Stomach smooth muscle (tissue), 2 donors: ENCODE measurements around the gene ETNK1.

Experiments used
- H3K27ac ChIP-seq: one replicate; pipeline ENCODE4 v1.7.0; 2013; ENCODE audit warnings: mild to moderate bottlenecking, low read length, inconsistent platforms
- H3K27me3 ChIP-seq, 2 donors: one replicate each; pipeline ENCODE4 v1.7.0; 2013; ENCODE audit warnings: low read length in 2 of 2; ENCODE audit not compliant: insufficient read depth in 2 of 2, control insufficient read depth in 1 of 2
- H3K36me3 ChIP-seq, 2 donors: one replicate each; pipeline ENCODE4 v1.7.0; 2013; ENCODE audit warnings: low read length in 2 of 2; ENCODE audit not compliant: control insufficient read depth in 2 of 2, insufficient read depth in 2 of 2
- H3K4me1 ChIP-seq: one replicate; pipeline ENCODE4 v1.7.0; 2013; ENCODE audit warnings: low read length; ENCODE audit not compliant: control insufficient read depth, insufficient read depth
- H3K4me3 ChIP-seq, 2 donors: one replicate each; pipeline ENCODE4 v1.7.0; 2013; ENCODE audit warnings: low read length in 2 of 2
- H3K9ac ChIP-seq, 2 donors: one replicate each; pipeline ENCODE4 v1.7.0; 2013; ENCODE audit warnings: low read length in 2 of 2, mild to moderate bottlenecking in 1 of 2
- H3K9me3 ChIP-seq, 2 donors: one replicate each; pipeline ENCODE4 v1.7.0; 2013; ENCODE audit warnings: low read length in 2 of 2; ENCODE audit not compliant: control insufficient read depth in 2 of 2
- donor health status: healthy.
- donor health status: Pancreatic carcinoma.

ETNK1 gene

DNA sequence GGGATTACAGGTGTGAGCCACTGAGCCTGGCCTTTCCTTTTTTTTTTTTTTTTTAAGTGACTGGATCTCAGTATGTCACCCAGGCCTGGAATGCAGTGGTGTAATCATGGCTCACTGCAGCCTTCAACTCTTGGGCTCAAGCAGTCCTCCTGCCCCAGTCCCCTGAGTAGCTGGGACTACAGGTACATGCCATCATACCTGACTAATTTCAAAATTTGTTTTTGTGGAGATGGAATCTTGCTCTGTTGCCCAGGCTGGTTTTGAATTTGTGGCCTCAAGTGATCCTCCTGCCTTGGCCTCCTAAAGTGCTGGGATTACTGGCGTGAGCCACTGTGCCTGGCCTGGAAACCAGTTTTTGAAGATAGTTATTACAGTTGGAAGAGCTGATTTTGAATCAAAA is 37.4 kb downstream of the ETNK1 start:
- Histone ChIP-seq H3K36me3 (peaks cover 0 to 3% of the 10 kb centered on the region in 2 donors), H3K4me1 (no peaks in the 10 kb centered on the region), H3K27me3 (no peaks in the 10 kb centered on the region), H3K27ac (no peak overlapping the region), H3K9ac (no peak overlapping the region), H3K9me3 (no peaks in the 10 kb centered on the region), H3K4me3 (no peak overlapping the region)

DNA sequence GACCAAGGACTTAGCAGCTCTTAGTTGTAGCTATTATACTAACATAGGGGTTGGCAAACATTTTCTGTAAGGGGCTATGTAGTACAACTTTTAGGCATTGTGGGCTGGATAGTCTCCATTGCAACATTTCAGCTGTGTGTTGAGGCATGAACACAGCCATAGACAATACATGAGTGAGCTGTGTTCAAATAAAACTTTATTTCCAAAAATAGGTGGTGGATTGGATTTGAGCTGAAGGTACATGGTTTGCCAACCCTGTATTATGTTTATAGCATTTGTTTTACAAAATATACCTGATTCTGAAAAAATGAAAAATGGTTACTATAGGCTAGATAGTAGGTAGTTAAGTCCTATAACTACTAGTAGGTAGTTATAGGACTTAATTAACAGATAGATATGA is 40.5 kb downstream of the ETNK1 start:
- Histone ChIP-seq H3K9ac (no peak overlapping the region), H3K9me3 (no peaks in the 10 kb centered on the region)

DNA sequence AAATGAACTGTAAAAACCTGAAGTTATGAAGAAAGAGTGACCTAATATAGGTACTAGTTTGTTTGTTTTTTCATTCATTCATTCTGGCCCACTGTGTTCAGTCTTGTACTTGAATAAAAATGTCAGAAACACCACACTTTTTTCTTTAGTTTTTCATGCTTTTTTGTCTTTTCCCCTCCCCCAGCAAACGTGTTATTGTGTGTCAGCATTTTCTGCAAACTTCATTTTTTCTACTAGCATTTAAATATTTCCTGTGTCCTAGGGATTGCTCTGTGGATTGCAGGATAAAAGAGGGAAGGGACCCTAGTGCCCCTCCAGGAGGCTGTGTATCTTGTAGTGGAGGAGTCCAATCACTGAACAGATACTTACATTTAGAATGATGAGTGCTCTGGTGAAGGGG is 42.2 kb downstream of the ETNK1 start:
- Histone ChIP-seq H3K27me3 (no peaks in the 10 kb centered on the region), H3K9me3 (no peaks in the 10 kb centered on the region), H3K9ac (no peak overlapping the region), H3K36me3 (peaks cover 0 to 4% of the 10 kb centered on the region in 2 donors), H3K27ac (no peak overlapping the region), H3K4me1 (no peaks in the 10 kb centered on the region), H3K4me3 (no peak overlapping the region)

More for the DNA sequence above, 40.5 kb downstream of the ETNK1 start:
- H3K4me3 ChIP-seq = no peak overlapping the region
- no peaks in the 10 kb centered on the region for H3K27me3 ChIP-seq
- H3K36me3 ChIP-seq = peaks cover 0 to 4% of the 10 kb centered on the region in 2 donors
- H3K4me1 ChIP-seq = no peaks in the 10 kb centered on the region
- no peak overlapping the region for H3K27ac ChIP-seq

DNA sequence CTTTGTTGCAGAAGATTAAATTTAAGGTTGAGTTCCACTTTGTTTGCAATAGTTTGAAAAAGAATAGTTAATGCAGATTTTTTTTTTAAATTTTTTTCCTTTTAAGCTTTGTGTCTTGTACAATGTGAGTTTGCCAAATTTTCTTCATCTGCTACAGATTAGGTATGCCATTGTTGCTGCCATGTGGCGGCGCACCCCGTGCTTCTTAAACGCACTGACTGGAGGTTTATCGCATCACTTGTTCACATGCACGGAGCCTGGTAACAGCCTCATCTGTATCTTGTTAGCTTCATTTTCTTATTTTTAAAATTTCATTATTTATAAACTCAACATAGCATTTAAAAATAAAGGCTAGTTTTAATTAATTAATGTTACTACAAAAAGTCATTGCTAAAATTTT is 43.5 kb downstream of the ETNK1 start:
- no peak overlapping the region for H3K4me3 ChIP-seq
- no peaks in the 10 kb centered on the region for H3K9me3 ChIP-seq
- no peaks in the 10 kb centered on the region for H3K4me1 ChIP-seq
- peaks cover 2 to 4% of the 10 kb centered on the region in 2 donors for H3K36me3 ChIP-seq
- H3K27me3 ChIP-seq = no peaks in the 10 kb centered on the region
- H3K27ac ChIP-seq = no peak overlapping the region
- no peak overlapping the region for H3K9ac ChIP-seq

DNA sequence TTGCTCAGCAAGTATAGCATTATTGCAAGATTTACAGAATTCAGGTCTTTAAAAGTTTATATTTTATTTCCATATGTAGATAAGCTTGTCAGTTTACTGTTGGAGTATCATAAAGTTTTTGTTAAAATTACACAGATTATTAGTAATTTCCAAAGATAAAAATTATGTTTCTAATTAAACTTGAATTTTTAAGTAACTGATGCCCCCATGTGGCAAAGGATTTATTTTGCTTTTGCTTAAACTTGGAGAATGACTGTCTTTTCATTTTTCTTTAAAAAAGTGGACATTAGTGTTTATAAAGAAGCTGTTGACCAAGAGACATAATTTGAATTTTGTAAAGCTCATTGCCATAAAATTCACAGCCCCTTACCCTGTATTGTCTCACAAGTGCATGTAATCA is 45.8 kb downstream of the ETNK1 start:
- no peaks in the 10 kb centered on the region for H3K4me1 ChIP-seq
- H3K27me3 ChIP-seq = no peaks in the 10 kb centered on the region
- no peaks in the 10 kb centered on the region for H3K9me3 ChIP-seq
- H3K36me3 ChIP-seq = peaks cover 4 to 19% of the 10 kb centered on the region in 2 donors
- H3K27ac ChIP-seq = no peak overlapping the region
- no peak overlapping the region for H3K4me3 ChIP-seq
- no peak overlapping the region for H3K9ac ChIP-seq

DNA sequence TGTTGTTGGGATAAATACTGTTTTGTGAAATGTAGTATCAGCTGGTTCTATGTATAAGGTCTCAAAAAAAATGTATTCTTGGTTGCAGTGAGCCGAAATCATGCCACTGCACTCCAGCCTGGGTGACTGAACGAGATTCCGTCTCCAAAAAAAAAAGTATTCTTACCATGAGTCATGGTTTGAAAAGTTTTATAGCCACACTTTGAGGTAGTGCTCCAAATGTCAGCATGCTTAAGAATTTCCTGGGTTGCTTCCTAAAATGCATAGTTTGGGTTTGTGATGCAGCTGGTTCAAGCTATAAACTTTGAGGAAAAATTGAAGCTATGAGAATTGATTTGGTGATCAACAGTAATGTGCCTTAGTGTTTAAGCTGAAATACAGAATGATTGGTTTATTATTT is 48.0 kb downstream of the ETNK1 start:
- H3K27ac ChIP-seq = no peak overlapping the region
- no peaks in the 10 kb centered on the region for H3K4me1 ChIP-seq
- peaks cover 0 to 19% of the 10 kb centered on the region in 2 donors for H3K36me3 ChIP-seq
- no peak overlapping the region for H3K4me3 ChIP-seq
- H3K27me3 ChIP-seq = no peaks in the 10 kb centered on the region
- no peak overlapping the region for H3K9ac ChIP-seq
- no peaks in the 10 kb centered on the region for H3K9me3 ChIP-seq

DNA sequence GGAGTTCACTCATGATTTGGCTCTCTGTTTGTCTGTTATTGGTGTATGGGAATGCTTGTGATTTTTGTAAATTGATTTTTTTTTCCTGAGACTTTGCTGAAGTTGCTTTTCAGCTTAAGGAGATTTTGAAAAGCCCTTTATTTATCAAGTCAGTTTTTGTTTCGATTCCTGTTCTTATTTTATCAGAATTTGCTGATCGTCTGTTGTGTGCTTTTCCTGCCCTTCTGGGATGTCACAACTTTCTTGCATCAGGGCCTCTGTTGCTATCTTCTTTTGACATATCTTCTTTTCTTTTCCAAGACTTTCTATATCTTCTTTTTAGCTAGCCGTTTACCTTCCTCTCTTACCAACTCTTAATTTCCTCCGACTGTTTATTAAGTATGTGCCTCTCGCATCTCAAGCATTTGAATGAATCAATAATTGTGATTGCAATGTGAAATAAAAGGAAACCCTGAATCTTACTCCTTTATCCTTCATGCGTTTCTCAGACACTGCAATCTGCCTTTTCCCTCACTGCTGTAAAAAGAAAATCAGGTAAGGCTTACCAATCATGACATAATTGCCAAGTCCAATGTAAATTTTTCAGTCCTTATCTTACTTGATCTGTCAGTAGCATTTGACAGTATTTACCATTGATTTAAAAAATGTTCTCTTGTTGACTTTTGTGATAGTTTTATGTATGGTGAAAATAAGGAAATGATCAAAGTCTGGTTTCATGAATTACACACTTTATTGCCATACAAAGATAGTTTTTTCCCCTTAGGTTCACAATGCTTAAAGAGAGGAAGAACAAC is 53.0 kb downstream of the ETNK1 start:
- H3K27me3 ChIP-seq = no peaks in the 10 kb centered on the region
- H3K9ac ChIP-seq = no peak overlapping the region
- peaks cover 7 to 28% of the 10 kb centered on the region in 2 donors for H3K36me3 ChIP-seq
- no peak overlapping the region for H3K27ac ChIP-seq
- no peak overlapping the region for H3K4me3 ChIP-seq
- no peaks in the 10 kb centered on the region for H3K4me1 ChIP-seq
- no peaks in the 10 kb centered on the region for H3K9me3 ChIP-seq

DNA sequence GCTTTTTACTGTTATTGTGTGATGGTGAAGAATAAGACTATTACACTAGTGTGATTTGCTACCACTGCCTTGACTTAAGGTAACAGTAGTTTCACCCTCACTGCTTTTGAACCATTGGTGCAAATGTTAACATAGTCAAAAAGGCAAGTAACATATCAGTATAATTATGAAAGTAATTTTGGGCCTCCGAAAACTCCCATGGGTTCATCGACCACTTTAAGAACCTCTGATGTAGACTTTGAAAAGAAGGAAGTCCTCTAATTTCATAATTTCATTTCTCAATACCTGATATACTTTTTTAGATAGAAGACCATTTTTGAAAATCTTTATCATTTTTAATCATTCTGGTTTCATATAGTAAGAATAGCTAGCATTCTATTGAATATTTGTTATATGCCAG is 57.7 kb downstream of the ETNK1 start:
- H3K36me3 ChIP-seq = peaks cover 7 to 9% of the 10 kb centered on the region in 2 donors
- H3K9ac ChIP-seq = no peak overlapping the region
- no peak overlapping the region for H3K4me3 ChIP-seq
- no peaks in the 10 kb centered on the region for H3K9me3 ChIP-seq
- no peaks in the 10 kb centered on the region for H3K4me1 ChIP-seq
- no peaks in the 10 kb centered on the region for H3K27me3 ChIP-seq
- no peak overlapping the region for H3K27ac ChIP-seq

DNA sequence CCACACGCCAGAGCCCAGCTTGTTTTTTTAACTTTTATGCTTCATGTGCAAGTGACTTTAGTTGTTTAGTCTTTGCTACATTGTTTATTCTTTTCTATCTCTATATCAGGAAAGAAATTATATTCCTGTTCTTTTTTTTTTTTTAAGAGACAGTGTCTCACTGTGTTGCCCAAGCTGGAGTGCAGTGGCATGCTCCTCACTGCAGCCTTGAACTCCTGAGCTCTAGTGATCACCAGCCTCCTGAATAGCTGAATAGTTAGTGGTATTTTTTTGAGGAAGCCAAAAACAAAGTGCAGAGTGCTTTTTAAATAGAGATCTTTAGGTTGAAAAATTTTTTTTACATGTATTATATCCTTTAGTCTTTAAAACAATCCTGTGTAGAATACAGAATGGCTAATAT is 58.2 kb downstream of the ETNK1 start:
- Histone ChIP-seq H3K27ac (no peak overlapping the region), H3K4me1 (no peaks in the 10 kb centered on the region), H3K9me3 (no peaks in the 10 kb centered on the region), H3K4me3 (no peak overlapping the region), H3K36me3 (peaks cover 7 to 9% of the 10 kb centered on the region in 2 donors), H3K27me3 (no peaks in the 10 kb centered on the region), H3K9ac (no peak overlapping the region)

DNA sequence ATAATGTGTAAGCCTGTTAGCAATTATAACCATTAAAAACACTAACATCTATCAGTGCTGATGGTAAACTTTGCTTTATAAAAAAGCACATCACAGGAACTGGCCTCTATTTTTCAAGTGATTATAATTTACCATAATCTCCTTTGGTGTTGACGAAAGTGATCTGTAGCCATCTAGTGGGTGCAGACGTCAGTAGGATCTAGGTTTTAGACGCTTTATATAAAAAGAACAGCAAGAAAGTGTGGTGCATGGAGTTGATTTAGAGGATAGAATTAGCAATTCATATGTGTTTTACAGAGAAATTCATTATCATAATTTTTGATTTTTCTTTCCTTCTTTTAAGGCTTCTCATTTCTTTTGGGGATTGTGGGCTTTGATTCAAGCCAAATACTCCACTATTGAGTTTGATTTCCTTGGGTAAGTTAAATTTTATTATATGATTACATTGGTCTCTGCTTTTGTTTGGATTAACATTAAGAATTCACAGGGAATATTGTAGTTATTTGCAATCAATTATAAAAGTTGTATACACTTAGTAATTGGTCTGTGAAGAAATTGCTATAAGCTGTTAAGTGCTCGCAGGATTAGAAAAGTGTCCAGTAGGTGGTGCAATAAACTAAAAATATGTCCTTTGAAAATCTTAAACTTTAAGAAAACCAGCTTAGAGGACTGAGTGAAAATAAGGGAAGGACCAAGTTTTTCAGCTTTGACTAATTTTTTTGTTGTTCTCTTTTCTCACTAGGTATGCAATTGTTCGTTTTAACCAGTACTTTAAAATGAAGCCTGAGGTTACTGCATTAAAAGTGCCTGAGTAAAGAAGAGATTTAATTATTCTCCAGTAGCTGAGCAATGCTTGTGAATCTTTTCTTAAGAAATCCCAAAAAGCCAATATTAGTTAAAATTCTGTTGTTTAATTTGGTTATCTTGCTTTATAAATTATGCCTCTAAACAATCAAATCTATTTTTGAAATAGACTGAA is 59.5 kb downstream of the ETNK1 start:
- H3K4me1 ChIP-seq = no peaks in the 10 kb centered on the region
- H3K36me3 ChIP-seq = peaks cover 0 to under 1% of the 10 kb centered on the region in 2 donors
- no peaks in the 10 kb centered on the region for H3K27me3 ChIP-seq
- H3K9me3 ChIP-seq = no peaks in the 10 kb centered on the region
- H3K9ac ChIP-seq = no peak overlapping the region
- no peak overlapping the region for H3K4me3 ChIP-seq
- no peak overlapping the region for H3K27ac ChIP-seq
